ENCODE results near the gene LRRK1.
A peak's percentile ranks its signal among the peaks of the same experiment; 100 is the strongest.

The LRRK1 gene

DNA sequence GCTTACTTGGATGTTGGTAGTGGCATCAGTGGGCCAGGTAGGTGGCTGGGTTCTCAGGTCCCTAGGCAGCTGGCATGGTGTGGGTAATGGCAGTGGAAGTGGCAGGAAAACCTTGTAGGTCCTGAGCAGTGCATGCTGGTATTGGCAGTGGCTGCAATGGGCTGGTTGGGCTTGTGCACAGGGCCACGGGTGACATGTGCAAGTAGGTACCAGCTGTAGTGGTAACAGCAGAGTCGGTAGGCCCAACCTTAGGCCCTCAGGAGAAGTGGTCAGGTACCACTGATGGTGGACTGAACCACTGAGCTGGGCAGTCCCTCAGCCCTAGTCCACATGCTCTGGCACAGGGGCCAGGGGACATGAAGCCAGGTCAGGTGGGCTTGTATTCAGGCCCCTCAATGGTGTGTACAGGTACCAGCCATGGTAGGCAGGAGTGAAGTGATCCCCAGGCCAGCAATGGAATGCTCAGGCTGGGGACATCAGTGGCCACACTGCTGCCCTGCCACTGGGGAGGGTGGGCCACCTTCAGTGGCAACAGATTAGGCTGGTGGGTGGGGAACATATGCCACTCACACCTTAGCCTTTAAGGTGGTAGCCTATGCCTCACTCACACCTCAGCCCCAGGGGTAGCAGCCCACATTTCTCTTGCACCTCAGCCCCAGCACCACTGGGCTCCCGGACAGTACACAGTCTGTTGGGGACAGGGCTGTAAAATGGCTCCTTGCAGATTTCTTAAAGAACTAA lies 118.1 kb downstream of the LRRK1 start:
- DNase-seq = no peak
- H3K4me2 ChIP-seq (ENCODE audit: low read length) = no peak overlapping the region

DNA sequence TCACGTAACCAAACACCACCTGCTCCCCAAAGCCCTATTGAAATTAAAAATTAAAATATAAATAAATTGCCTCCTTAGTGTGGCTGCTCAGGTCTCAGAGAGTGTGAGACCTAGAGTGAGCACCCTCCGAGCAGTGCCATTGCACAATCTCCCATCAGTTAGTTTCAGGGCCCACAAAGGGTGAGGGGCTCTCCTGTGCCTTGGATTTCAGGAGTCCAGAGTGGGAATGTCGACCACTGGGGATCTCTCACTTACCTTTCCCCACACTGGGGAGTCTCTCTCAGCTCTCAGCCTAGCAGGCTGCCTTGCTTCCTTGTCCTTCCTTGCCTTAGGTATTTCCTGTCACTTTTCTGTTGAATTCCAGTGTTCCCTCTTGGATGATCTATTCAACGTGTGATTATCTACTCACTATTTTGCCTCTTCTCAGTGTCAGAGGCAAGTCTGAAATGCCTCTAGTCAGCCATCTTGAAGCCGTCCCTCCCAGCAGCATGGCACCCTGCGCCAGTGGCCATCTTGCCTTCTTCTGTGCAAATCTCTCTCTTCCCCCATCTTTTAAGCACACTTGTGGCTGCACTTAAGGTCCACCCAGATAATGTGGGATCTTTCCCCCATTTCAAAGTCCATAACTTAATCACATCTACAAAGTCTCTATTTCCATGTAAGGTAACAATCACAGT lies 119.3 kb downstream of the LRRK1 start:
- no peaks in the 10 kb centered on the region for H3K79me1 ChIP-seq (ENCODE audit: low read length)
- no peak overlapping the region for H3K4me2 ChIP-seq (ENCODE audit: low read length)
- H3K27me3 ChIP-seq (ENCODE audit: insufficient read depth, low read length, poor library complexity) = no peaks in the 10 kb centered on the region

More for the DNA sequence above, 118.1 kb downstream of the LRRK1 start:
- no CpG with 5 or more reads among the region's 3 CpGs for WGBS (ENCODE audit: extremely low coverage, insufficient coverage, low lambda C conversion rate)
- no peaks in the 10 kb centered on the region for H3K4me1 ChIP-seq (ENCODE audit: control insufficient read depth, low read depth, low read length)
- no peak overlapping the region for H3K4me3 ChIP-seq (ENCODE audit: low read length)
- no peak overlapping the region for H4K8ac ChIP-seq (ENCODE audit: low read depth, low read length)
- no peak overlapping the region for H3K56ac ChIP-seq (ENCODE audit: low read length)
- H2BK15ac ChIP-seq (replicated peaks; ENCODE audit: low read depth) = no peak overlapping the region
- no peak overlapping the region for H3K9ac ChIP-seq (ENCODE audit: low read length)
- H3K36me3 ChIP-seq (ENCODE audit: control insufficient read depth, insufficient read depth, low read length) = no peaks in the 10 kb centered on the region
- H2BK5ac ChIP-seq (ENCODE audit: low read length) = no peak overlapping the region
- no peaks in the 10 kb centered on the region for H3K27me3 ChIP-seq (ENCODE audit: insufficient read depth, low read length, poor library complexity)
- H3K18ac ChIP-seq (ENCODE audit: low read length) = no peak overlapping the region
- no peak overlapping the region for H2AK5ac ChIP-seq (ENCODE audit: low read length)
- H3K79me1 ChIP-seq (ENCODE audit: low read length) = no peaks in the 10 kb centered on the region
- no peak overlapping the region for H4K5ac ChIP-seq (ENCODE audit: low read length)
- H3K27ac ChIP-seq (ENCODE audit: low read depth, low read length) = no peak overlapping the region
- H2BK120ac ChIP-seq (ENCODE audit: low read depth, low read length) = no peak overlapping the region
- H3K4ac ChIP-seq (ENCODE audit: low read depth, low read length) = no peak overlapping the region
- H3K23ac ChIP-seq (ENCODE audit: low read length) = no peak overlapping the region
- no peaks in the 10 kb centered on the region for H3K79me2 ChIP-seq (ENCODE audit: control insufficient read depth, insufficient read depth, low read length)

DNA sequence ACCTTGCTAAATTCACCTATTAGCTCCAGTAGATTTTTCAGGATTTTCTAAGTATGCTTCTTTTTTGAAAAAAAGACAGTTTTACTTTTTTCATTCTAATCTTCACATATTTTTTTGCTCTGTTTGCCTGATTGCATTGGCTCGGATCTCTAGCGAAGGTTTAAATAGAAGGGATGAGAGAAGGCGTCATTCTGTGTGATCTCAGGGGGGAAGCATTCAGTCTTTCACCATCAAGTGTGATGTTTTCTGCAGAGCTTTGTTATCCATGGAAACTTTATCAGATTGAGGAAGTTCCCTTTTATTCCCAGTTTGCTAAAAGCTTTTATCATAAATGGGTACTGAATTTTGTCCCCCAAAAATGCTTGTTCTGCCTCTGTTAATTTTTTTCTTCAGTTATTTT lies 120.3 kb downstream of the LRRK1 start:
- no peaks in the 10 kb centered on the region for H3K36me3 ChIP-seq (ENCODE audit: control insufficient read depth, insufficient read depth, low read length)
- H3K27me3 ChIP-seq (ENCODE audit: insufficient read depth, low read length, poor library complexity) = no peaks in the 10 kb centered on the region
- H2BK5ac ChIP-seq (ENCODE audit: low read length) = no peak overlapping the region
- no peak overlapping the region for H3K4me2 ChIP-seq (ENCODE audit: low read length)
- no peak overlapping the region for H3K27ac ChIP-seq (ENCODE audit: low read depth, low read length)
- WGBS (ENCODE audit: extremely low coverage, insufficient coverage, low lambda C conversion rate) = no CpG with 5 or more reads among the region's 3 CpGs
- H3K4me1 ChIP-seq (ENCODE audit: control insufficient read depth, low read depth, low read length) = no peaks in the 10 kb centered on the region
- H3K4ac ChIP-seq (ENCODE audit: low read depth, low read length) = no peak overlapping the region
- H2BK120ac ChIP-seq (ENCODE audit: low read depth, low read length) = no peak overlapping the region
- H2BK15ac ChIP-seq (replicated peaks; ENCODE audit: low read depth) = no peak overlapping the region
- DNase-seq = peak; percentile 90
- no peak overlapping the region for H3K4me3 ChIP-seq (ENCODE audit: low read length)
- no peak overlapping the region for H3K18ac ChIP-seq (ENCODE audit: low read length)
- no peak overlapping the region for H3K9ac ChIP-seq (ENCODE audit: low read length)
- H4K5ac ChIP-seq (ENCODE audit: low read length) = no peak overlapping the region
- H4K8ac ChIP-seq (ENCODE audit: low read depth, low read length) = no peak overlapping the region
- H3K79me1 ChIP-seq (ENCODE audit: low read length) = no peaks in the 10 kb centered on the region
- no peak overlapping the region for H2AK5ac ChIP-seq (ENCODE audit: low read length)
- H3K56ac ChIP-seq (ENCODE audit: low read length) = no peak overlapping the region
- H3K23ac ChIP-seq (ENCODE audit: low read length) = no peak overlapping the region
- H3K79me2 ChIP-seq (ENCODE audit: control insufficient read depth, insufficient read depth, low read length) = no peaks in the 10 kb centered on the region

More for the DNA sequence above, 119.3 kb downstream of the LRRK1 start:
- Histone ChIP-seq H4K5ac (ENCODE audit: low read length) (no peak overlapping the region), H3K4me1 (ENCODE audit: control insufficient read depth, low read depth, low read length) (no peaks in the 10 kb centered on the region), H3K27ac (ENCODE audit: low read depth, low read length) (no peak overlapping the region), H3K9ac (ENCODE audit: low read length) (no peak overlapping the region), H2BK5ac (ENCODE audit: low read length) (no peak overlapping the region), H3K79me2 (ENCODE audit: control insufficient read depth, insufficient read depth, low read length) (no peaks in the 10 kb centered on the region), H4K8ac (ENCODE audit: low read depth, low read length) (no peak overlapping the region), H3K36me3 (ENCODE audit: control insufficient read depth, insufficient read depth, low read length) (no peaks in the 10 kb centered on the region), H2AK5ac (ENCODE audit: low read length) (no peak overlapping the region), H2BK120ac (ENCODE audit: low read depth, low read length) (no peak overlapping the region), H3K18ac (ENCODE audit: low read length) (no peak overlapping the region), H3K56ac (ENCODE audit: low read length) (no peak overlapping the region), H2BK15ac (replicated peaks; ENCODE audit: low read depth) (no peak overlapping the region), H3K4me3 (ENCODE audit: low read length) (no peak overlapping the region), H3K4ac (ENCODE audit: low read depth, low read length) (no peak overlapping the region), H3K23ac (ENCODE audit: low read length) (no peak overlapping the region)
- no peak for DNase-seq
- no CpG with 5 or more reads among the region's 6 CpGs for WGBS (ENCODE audit: extremely low coverage, insufficient coverage, low lambda C conversion rate)

DNA sequence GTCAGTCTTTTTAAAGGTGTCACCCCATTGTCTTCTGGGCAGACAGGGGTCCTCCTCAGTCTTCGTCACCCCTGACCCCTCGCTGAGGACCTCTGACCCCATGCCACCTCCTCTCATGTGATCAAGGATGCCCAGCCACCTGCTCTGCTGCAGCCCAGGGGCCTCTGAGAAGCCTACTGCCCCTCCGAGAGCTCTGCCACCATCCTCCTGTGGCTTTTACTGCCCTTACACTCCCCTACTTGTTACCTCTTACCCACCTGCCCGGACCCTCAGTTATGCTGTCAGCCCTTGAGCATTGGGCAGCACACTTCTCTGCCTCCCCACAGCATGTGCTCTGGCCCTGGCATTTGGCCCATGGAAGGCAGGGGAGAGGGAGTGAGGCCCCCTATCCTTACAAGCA lies 123.2 kb downstream of the LRRK1 start:
- H3K4ac ChIP-seq (ENCODE audit: low read depth, low read length) = no peak overlapping the region
- no CpG with 5 or more reads among the region's 4 CpGs for WGBS (ENCODE audit: extremely low coverage, insufficient coverage, low lambda C conversion rate)

DNA sequence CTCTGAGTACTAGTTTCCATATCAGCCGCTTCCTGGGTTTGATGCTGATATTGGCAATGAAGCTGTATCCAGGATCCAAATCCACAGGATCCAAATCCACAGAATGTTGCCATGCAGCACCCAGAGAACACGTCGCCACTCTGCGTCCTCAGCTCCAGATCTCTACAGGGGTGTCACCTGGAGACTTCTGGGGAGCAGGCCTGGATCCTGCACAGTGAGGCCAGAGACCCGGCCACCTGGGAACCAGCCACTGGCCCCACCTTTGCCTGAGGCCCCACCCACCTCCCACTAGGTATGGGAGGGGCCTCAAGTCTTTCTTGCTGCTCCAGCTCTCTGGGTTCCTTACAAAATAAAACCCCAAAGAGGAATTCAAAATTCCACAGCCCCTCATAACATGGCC lies 123.9 kb downstream of the LRRK1 start:
- H2BK15ac ChIP-seq (replicated peaks; ENCODE audit: low read depth) = no peak overlapping the region
- H3K23ac ChIP-seq (ENCODE audit: low read length) = no peak overlapping the region
- no peak overlapping the region for H3K56ac ChIP-seq (ENCODE audit: low read length)
- H3K4me3 ChIP-seq (ENCODE audit: low read length) = no peak overlapping the region
- no peak for DNase-seq
- H2BK120ac ChIP-seq (ENCODE audit: low read depth, low read length) = no peak overlapping the region
- no peaks in the 10 kb centered on the region for H3K27me3 ChIP-seq (ENCODE audit: insufficient read depth, low read length, poor library complexity)
- H3K79me1 ChIP-seq (ENCODE audit: low read length) = no peaks in the 10 kb centered on the region
- H2AK5ac ChIP-seq (ENCODE audit: low read length) = no peak overlapping the region
- H4K8ac ChIP-seq (ENCODE audit: low read depth, low read length) = no peak overlapping the region
- no peak overlapping the region for H3K4me2 ChIP-seq (ENCODE audit: low read length)
- no peaks in the 10 kb centered on the region for H3K36me3 ChIP-seq (ENCODE audit: control insufficient read depth, insufficient read depth, low read length)
- no CpG with 5 or more reads among the region's 5 CpGs for WGBS (ENCODE audit: extremely low coverage, insufficient coverage, low lambda C conversion rate)
- no peak overlapping the region for H2BK5ac ChIP-seq (ENCODE audit: low read length)
- H3K18ac ChIP-seq (ENCODE audit: low read length) = no peak overlapping the region
- no peak overlapping the region for H4K5ac ChIP-seq (ENCODE audit: low read length)
- H3K79me2 ChIP-seq (ENCODE audit: control insufficient read depth, insufficient read depth, low read length) = no peaks in the 10 kb centered on the region
- no peak overlapping the region for H3K9ac ChIP-seq (ENCODE audit: low read length)
- no peak overlapping the region for H3K27ac ChIP-seq (ENCODE audit: low read depth, low read length)
- peaks cover 3% of the 10 kb centered on the region for H3K4me1 ChIP-seq (ENCODE audit: control insufficient read depth, low read depth, low read length)
- no peak overlapping the region for H3K4ac ChIP-seq (ENCODE audit: low read depth, low read length)

More for the DNA sequence above, 123.2 kb downstream of the LRRK1 start:
- no peak overlapping the region for H4K5ac ChIP-seq (ENCODE audit: low read length)
- no peak overlapping the region for H2BK5ac ChIP-seq (ENCODE audit: low read length)
- DNase-seq = no peak
- H2BK15ac ChIP-seq (replicated peaks; ENCODE audit: low read depth) = no peak overlapping the region
- no peak overlapping the region for H3K23ac ChIP-seq (ENCODE audit: low read length)
- H3K27ac ChIP-seq (ENCODE audit: low read depth, low read length) = no peak overlapping the region
- H3K18ac ChIP-seq (ENCODE audit: low read length) = no peak overlapping the region
- H3K36me3 ChIP-seq (ENCODE audit: control insufficient read depth, insufficient read depth, low read length) = no peaks in the 10 kb centered on the region
- no peak overlapping the region for H2BK120ac ChIP-seq (ENCODE audit: low read depth, low read length)
- H2AK5ac ChIP-seq (ENCODE audit: low read length) = no peak overlapping the region
- no peaks in the 10 kb centered on the region for H3K79me2 ChIP-seq (ENCODE audit: control insufficient read depth, insufficient read depth, low read length)
- no peaks in the 10 kb centered on the region for H3K27me3 ChIP-seq (ENCODE audit: insufficient read depth, low read length, poor library complexity)
- no peak overlapping the region for H3K4me3 ChIP-seq (ENCODE audit: low read length)
- no peak overlapping the region for H3K56ac ChIP-seq (ENCODE audit: low read length)
- no peaks in the 10 kb centered on the region for H3K79me1 ChIP-seq (ENCODE audit: low read length)
- H4K8ac ChIP-seq (ENCODE audit: low read depth, low read length) = no peak overlapping the region
- no peak overlapping the region for H3K4me2 ChIP-seq (ENCODE audit: low read length)
- no peak overlapping the region for H3K9ac ChIP-seq (ENCODE audit: low read length)
- H3K4me1 ChIP-seq (ENCODE audit: control insufficient read depth, low read depth, low read length) = peaks cover 1% of the 10 kb centered on the region

All from mesendoderm (in vitro differentiated cells).